ENCODE measurements around the gene ZNFX1.

Gene ZNFX1

DNA sequence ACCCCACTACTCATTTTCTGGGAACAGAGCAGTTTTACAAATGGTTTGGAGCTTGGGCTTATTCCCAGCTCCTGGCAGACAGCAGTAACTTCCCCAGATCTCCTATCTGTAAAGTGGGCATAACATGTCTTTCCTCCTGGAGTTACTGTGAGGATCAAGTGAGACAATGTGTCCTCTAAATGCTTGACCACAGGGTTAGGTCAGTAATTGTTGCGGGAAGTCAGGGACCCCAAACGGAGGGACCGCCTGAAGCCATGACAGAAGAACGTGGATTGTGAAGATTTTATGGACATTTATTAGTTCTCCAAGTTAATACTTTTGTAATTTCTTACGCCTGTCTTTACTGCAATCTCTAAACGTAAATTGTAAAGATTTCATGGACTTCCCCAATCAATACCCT, 15.3 kb upstream of the ZNFX1 start:
- no peak for FAIRE-seq

GRCh38 chr20:49292010-49292409, 14.2 kb upstream of the ZNFX1 start:
- DNase-seq (ENCODE audit: insufficient read length, low spot score): no peak
- no peak for FAIRE-seq

More for the DNA sequence above, 15.3 kb upstream of the ZNFX1 start:
- DNase-seq (ENCODE audit: insufficient read length, low spot score): no peak

DNA sequence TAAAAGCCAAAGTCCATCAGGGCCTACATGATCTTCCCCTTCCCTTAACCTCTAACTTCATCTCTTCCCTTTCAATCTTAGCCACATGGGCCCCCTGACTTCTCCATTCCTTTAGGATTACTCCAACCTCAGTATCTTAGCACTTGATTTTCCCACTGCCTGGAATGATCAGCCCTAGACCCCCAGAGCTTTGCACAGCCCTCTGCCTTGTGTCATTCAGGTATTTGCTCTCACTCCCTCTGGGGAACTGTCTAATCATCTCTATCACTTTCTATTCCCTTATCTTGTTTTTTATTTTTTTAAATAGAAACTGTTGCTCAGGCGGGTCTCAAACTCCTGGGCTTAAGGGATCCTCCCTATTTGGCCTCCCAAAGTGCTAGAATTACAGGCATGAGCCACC, 13.3 kb upstream of the ZNFX1 start:
- no peak for FAIRE-seq
- DNase-seq (ENCODE audit: insufficient read length, low spot score): no peak

- FAIRE-seq (no peak), DNase-seq (ENCODE audit: insufficient read length, low spot score) (no peak)
Observed at GRCh38 chr20:49290608-49291191, 12.8 kb upstream of the ZNFX1 start.

- FAIRE-seq: no peak
Observed at GRCh38 chr20:49288784-49289696, 11.2 kb upstream of the ZNFX1 start.

GRCh38 chr20:49288250-49288751, 10.4 kb upstream of the ZNFX1 start:
- no peak for FAIRE-seq
- DNase-seq (ENCODE audit: insufficient read length, low spot score): no peak

More at GRCh38 chr20:49288784-49289696, 11.2 kb upstream of the ZNFX1 start:
- no peak for DNase-seq (ENCODE audit: insufficient read length, low spot score)

DNA sequence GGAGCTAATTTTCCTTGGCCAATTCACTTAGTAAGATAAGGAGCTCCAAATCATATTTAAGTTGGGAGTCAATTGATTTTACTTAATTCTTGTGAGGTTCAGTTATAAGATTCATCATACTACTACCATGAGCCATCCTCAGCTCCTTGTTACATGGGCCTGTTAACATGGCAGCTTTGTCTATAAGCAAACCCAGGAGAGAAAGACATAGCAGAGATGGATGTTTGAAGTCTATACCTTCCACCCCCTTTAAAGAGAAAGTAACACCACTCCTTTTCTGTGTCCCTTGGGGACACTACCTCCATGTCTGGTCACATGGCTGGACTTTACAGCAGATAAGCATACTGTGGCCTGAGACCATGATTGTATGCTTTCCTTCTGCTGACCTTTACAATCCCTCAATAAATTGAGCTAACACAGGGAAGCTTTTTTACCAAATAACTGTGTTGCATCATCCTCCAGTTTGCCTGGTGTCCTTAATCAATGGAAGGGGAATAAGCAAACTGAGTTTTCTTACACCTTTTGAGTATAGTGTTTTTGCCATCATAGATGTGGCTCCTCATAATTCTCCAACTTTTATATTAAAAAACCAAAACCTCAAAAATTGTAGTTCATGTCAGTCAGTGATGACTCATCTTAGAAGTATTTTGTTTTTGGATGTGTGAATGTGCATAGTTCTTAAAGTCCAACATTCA, 9.8 kb upstream of the ZNFX1 start:
- DNase-seq (ENCODE audit: insufficient read length, low spot score) (no peak), FAIRE-seq (no peak)

DNA sequence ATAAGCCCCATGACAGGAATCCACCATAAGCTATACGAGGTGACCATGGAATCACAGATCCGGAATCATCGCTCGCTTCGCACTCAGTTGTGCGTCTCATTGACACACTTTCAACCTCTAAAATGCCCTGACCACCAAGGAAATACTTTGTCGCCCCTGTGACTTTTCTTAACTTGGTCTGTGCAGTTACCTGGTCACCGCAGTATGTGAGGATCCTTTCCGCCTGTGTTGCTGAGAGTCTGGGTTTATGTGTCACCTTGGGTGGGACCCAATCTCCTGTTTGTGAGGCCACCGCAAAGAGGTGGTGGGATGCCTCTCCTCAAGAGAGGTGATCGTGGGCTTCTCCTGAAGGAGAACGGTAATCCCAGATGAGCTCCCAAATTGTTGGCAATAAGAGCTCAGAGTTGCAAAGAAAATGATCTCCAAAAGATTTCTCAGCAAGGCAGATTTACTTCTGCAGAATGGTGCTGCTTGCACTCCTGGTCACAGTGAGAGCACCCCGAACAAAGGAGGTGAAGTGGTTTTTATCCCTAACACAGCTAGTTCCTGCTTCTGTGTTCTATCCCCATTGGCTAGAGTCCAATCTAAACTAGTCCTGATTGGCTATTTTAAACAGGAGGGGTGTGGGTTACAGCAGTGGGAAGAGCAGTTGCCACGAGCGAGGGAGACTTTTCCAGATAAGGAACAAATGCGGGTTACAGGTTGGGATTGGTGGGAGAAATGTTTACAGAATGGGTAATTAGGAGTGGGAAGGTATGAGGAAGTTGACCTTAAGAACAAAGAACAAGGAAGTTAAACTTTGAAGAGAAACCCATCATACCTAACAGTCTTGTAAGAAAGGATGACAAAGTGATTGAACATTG, 9.1 kb upstream of the ZNFX1 start:
- DNase-seq (ENCODE audit: insufficient read length, low spot score) (no peak), FAIRE-seq (no peak)

- FAIRE-seq: no peak
Observed at GRCh38 chr20:49285813-49286494, 8.1 kb upstream of the ZNFX1 start.

GRCh38 chr20:49285233-49285668, 7.4 kb upstream of the ZNFX1 start:
- FAIRE-seq: no peak

More at GRCh38 chr20:49285813-49286494, 8.1 kb upstream of the ZNFX1 start:
- no peak for DNase-seq (ENCODE audit: insufficient read length, low spot score)

GRCh38 chr20:49284818-49285217, 7.0 kb upstream of the ZNFX1 start:
- no peak for FAIRE-seq

More at GRCh38 chr20:49285233-49285668, 7.4 kb upstream of the ZNFX1 start:
- no peak for DNase-seq (ENCODE audit: insufficient read length, low spot score)

GRCh38 chr20:49283703-49284625, 6.1 kb upstream of the ZNFX1 start:
- DNase-seq (ENCODE audit: insufficient read length, low spot score) (no peak), FAIRE-seq (no peak)

More at GRCh38 chr20:49284818-49285217, 7.0 kb upstream of the ZNFX1 start:
- DNase-seq (ENCODE audit: insufficient read length, low spot score): no peak

DNA sequence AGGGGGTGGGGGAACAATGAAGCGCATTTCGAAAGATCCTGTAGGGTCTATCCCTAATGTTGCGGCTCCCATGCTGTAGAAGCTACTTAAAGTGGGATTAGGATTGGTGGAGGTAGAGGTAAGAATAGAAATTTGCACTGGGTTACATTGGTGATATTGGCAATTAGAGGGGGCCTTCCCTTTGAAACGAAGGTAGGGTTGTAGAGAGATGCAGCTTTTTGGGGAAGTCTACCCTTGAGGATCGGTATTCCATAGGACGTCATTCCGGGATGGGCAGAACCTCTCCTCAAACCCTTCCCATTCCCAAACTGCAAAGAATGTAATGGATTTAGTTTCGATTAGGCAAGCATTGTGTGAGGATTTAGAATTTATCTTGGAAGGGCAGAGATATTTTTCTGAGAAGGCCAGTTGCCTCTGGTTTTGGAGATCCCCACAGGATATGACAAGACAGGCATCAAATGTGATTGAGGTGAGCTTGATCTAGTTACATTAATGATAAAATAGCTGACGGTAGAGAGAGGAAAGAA, 5.4 kb upstream of the ZNFX1 start:
- DNase-seq (ENCODE audit: insufficient read length, low spot score) (no peak), FAIRE-seq (no peak)

- DNase-seq (ENCODE audit: insufficient read length, low spot score) (no peak), FAIRE-seq (no peak)
Observed at GRCh38 chr20:49282584-49283171, 4.8 kb upstream of the ZNFX1 start.

- no peak for DNase-seq (ENCODE audit: insufficient read length, low spot score)
Observed at GRCh38 chr20:49281913-49282467, 4.1 kb upstream of the ZNFX1 start.

GRCh38 chr20:49281059-49281912, 3.4 kb upstream of the ZNFX1 start:
- DNase-seq (ENCODE audit: insufficient read length, low spot score) (no peak), FAIRE-seq (no peak)

More at GRCh38 chr20:49281913-49282467, 4.1 kb upstream of the ZNFX1 start:
- no peak for FAIRE-seq

Measured in GM19239 (cell line).